Dermis microvascular lymphatic vessel endothelial cell (primary cell): ENCODE data around the gene DNAJC19. TPM values are rescaled to one million over a fixed set of nuclear protein-coding genes. Genes with fewer than 3 reads are reported as not detected.
"Not testable (repeated sequence)": the region's sequence is repeated elsewhere in the genome, so short reads cannot be mapped to it uniquely, and the experiment has no call there.

Experiments used
- DNase-seq, 2 donors: peaks; one replicate each; pipeline versions ENCODE4 v3.0.0 to v3.0.0-alpha.2; 2010; ENCODE audit warnings: low read depth in 2 of 2
- total RNA-seq: library from RNA; depleted of rRNA; stranded (reverse); fragments of >200 nt; gene quantifications from 2 replicates; pipeline ENCODE4 v1.2.1, GENCODE V29; 2014

DNAJC19 gene
- total RNA-seq, result 25.2 and 30.3 TPM in 2 replicates

- peak; percentile 85 to 96 for DNase-seq
These were observed at the start of gene DNAJC19 for GRCh38 chr3:180989291-180990163. DNAJC19 (minus strand) TSS chr3:180989736; CDS start chr3:180989602, 134 bp downstream.

DNA sequence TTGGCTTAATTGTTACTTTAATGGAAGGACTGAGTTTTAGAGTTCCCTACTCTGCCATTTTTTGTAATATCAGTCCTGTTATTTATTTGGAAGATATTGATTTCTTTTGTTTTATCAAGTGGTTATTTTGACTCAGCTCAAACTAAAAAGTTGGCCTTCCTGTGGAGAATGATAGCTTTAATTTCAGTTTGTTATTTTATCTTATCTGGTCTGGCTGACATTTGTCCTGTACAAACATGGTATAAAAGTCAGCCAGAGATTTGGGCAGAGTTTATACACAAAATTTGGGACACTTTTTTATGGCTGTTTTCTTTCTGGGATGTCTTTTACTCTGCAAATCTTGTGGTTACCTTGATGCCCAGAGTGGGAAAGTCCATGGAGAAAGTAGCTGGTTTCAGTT, 41.4 kb upstream of the DNAJC19 start:
- DNase-seq, result no peak

DNA sequence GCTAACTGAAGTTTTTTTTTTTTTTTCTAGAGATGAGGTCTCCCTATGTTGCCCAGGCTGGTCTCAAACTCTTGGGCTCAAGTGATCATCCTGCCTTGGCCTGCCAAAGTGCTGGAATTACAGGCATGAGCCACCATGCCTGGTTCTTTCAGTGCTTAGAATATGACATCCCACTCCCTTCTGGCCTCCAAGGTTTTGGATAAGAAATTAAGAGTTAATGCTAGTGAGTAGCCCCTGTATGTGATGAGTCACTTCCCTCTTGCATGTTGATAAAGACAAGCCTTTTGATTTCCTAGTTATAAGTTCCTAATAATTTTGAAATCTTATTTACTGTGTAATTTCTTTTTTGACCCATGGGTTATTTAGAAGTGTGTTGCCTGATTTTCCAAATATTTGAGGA, 35.7 kb upstream of the DNAJC19 start:
- DNase-seq, result no peak

GRCh38 chr3:181017690-181018089, 28.2 kb upstream of the DNAJC19 start:
- no peak for DNase-seq

- DNase-seq, result no peak
These were observed 19.7 kb upstream of the DNAJC19 start for GRCh38 chr3:181009225-181009624.

DNA sequence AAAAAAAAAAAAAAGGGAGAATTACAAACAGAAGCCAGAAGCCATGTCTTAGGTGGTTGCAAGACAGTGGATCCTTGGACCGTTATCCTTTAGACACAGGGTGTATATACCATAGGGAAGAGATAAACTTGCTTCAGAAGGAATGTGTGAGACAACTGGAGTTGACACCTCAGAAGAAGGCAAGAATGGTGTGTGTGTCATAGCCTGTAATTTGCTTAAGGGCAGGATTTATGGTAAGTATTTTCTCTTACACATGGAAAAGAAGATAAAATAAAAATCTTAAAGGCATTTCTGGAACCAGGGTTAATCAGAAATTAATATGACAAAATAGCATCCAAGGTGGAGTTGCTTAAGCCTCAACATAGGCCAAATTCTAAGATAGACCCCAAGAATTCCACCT, 19.3 kb upstream of the DNAJC19 start:
- no peak for DNase-seq

DNA sequence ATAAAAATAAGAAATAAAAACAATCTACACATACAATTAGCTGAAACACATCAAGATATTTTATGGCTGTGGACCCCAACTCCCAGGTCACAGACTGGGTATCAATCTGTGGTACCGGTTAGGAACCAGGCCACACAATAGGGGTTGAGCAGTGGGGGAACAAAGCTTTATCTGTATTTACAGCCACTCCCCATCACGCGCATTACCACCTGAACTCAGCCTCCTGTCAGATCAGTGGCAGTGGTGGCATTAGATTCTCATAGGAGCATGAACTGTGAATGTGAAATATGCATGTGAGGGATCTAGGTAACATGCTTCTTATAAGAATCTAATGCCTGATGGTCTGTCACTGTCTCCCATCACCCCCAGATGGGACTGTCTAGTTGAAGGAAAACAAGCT, 17.7 kb upstream of the DNAJC19 start:
- no peak for DNase-seq

DNA sequence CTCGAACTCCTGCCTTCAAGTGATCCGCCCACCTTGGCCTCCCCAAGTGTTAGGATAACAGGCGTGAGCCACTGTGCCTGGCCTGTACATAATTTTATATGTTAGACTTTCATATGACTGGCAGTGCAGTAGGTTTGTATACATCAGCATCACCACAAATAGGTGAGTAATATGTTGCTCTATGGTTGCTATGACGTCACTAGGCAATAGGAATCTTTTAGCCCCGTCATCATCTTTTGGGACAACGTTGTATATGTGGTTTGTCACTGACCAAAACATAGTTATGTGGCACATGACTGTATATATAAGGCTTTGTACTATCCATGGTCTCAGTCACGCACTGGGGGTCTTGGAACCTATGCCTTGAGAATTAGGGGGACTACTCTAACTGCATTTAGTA, 17.0 kb upstream of the DNAJC19 start:
- DNase-seq, result no peak

DNA sequence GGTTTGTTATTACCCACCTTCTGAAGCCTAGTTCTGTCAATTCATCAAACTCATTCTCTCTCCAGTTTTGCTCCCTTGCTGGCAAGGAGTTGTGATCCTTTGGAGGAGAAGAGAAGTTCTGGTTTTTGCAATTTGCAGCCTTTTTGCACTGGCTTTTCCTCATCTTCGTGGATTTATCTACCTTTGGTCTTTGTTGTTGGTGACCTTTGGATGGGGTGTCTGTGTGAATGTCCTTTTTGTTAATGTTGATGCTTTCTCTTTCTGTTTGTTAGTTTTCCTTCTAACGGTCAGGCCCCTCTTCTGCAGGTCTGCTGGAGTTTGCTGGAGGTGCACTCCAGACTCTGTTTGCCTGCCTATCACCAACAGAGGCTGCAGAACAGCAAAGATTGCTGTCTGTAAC, 13.9 kb upstream of the DNAJC19 start:
- DNase-seq, result not testable (repeated sequence)

DNA sequence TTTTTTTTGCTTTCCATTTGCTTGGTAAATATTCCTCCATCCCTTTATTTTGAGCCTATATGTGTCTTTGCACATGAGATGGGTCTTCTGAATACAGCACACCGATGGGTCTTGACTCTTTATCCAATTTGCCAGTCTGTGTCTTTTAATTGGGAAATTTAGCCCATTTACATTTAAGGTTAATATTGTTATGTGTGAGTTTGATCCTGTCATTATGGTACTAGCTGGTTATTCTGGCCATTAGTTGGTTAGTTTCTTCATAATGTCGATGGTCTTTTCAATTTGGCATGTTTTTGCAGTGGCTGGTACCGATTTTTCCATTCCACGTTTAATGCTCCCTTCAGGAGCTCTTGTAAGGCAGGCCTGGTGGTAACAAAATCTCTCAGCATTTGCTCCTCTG, 12.8 kb upstream of the DNAJC19 start:
- not testable (repeated sequence) for DNase-seq

DNA sequence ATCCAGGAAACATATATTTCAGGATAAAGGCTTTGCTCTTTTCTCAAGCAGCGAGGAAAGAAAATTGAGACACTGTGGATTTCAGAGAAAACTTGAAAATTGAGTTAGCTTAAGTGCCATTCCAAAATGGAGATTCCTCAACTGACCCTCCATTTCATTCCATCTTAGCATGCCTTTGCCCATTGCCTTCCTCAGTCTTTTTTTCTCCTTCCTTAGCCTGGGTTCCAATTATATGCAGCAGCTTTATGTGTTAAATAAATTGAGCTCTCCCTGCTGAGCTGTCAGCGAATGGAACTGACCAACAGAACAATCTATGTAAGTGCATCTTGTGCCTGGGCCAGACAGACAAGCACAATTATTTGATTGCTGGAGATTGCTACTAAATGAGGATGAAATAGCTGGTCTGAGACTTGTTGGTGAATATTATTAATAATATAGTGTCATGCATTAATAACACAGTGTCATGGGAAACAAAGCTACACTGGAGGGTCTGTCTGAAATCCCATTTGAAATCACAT, 6.9 kb upstream of the DNAJC19 start:
- no peak for DNase-seq

GRCh38 chr3:180990505-180990904, 969 bp upstream of the DNAJC19 start:
- no peak for DNase-seq

- DNase-seq, result no peak
These were observed 2.2 kb downstream of the DNAJC19 start for GRCh38 chr3:180987344-180987743.

- DNase-seq, result not testable (repeated sequence)
These were observed 3.2 kb downstream of the DNAJC19 start for GRCh38 chr3:180986366-180986765.

DNA sequence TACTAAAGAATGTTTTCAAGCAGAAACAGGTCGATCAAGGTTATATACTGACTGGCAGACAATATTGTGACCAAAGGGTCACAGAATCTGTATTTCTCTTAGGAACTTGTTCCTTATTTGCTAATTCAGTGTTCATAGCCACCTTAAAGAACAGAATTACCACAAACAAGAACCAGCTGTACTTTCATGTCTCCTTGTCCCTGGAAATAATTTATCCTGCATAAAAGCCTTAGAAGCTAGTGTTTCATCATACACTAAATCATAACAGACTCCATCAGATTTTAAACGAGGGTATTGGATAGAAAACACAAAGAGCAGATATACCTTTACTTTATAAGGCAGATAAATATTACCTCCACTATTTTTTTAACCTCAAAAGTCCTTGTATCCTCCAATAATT, 6.4 kb downstream of the DNAJC19 start:
- no peak for DNase-seq

DNA sequence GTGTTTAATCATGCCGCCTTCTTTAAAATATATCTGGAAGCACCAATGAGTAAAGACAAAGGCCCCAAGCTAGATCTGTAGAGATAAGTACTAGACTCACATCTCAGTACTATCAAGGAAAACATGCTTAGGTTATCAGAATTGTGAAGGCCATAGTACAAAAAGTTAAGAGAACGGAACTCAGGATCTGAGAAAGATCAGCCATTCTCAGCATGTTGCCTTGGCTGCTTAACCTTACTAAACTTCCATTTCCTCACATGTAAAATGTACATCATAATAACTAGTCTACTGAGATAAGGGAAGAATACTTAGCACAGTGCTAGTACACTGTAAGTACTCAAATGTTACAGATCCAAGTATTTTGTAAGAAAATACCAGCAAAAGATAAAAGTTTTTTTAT, 7.6 kb downstream of the DNAJC19 start:
- DNase-seq, result no peak

GRCh38 chr3:180980611-180981010, 8.9 kb downstream of the DNAJC19 start:
- DNase-seq, result peak in 1 of 2 donors; percentile 5

DNA sequence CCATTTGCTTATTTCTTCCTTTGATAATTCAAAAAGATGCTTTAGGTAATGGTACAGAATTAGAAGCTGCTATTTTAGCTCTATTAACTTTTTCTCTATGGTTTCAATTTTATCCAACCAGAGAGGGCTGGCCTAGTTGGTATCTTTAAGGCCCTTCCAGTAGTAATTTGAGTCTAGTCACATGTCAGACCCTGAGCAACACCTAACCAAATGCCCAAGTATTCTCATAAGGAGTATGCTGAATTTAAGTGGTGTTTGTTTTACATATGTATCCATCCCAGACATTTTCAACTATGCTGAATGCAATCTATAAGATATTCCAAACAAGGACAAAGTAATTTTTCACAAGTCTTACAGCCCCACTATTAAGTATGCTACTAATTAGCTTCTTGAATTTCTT, 9.6 kb downstream of the DNAJC19 start:
- DNase-seq, result no peak

DNA sequence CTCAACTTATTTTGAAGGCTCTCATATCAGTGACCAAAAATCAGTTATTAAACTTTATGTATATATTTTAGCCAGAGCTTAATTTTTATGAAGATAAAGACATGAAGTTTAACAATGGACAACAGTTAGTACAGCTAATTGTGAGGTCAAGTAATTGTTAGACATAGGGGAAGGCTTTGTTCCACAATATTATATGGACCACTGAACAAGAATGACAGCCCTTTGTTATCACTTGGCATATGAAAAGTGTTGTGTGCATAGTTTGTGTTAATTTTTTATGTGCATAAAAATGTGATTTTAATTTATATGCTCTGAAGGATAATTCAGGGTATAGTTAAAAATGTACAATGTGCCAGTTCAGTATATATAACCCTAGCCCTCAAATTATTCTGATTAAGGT, 12.0 kb downstream of the DNAJC19 start:
- no peak for DNase-seq

GRCh38 chr3:180974286-180974685, 15.2 kb downstream of the DNAJC19 start:
- DNase-seq, result no peak

DNA sequence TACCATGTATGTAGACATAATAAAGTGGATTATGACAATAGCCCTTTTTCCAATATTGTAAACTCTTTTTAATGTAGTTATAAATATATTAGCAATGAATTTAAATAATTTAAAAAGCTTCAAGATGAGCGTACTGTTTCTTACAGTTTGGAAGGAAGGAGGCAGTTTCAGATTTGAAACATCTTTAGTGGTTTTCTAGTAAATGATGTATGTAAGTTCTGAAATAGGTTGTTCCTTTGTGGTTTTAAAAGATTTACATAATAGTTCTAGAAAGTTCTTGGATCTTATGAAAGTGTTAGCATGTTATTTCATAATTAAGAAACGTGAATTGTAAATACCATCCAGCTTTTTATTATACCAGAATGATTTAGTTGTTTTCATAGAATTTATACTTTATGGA, 16.0 kb downstream of the DNAJC19 start:
- no peak for DNase-seq

- DNase-seq, result no peak
These were observed 18.6 kb downstream of the DNAJC19 start for GRCh38 chr3:180970931-180971330.

DNA sequence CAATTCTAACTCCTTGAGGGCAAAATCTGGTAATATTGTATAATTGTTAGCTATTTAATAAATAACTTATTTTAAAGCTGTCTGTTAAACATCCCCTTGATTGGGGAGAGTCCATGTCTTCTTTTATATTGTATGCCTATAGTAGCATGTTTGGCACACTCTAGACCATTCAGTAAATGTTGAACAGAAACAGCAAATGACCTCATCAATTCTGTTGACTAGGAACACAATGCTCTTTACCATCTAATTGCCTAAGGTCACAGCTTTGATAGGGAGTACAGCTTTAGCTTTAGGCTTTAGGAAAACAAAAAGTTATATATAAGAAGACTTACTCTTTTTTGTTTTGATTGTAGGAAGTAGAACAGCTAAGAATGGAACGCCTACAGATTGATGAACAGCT, 27.0 kb downstream of the DNAJC19 start:
- no peak for DNase-seq
